Astrocyte (in vitro differentiated cells and primary cell): ENCODE data around the gene ZFPM1. TPM values are rescaled to one million over a fixed set of nuclear protein-coding genes. Genes with fewer than 3 reads are reported as not detected.
A peak's percentile ranks its signal among the peaks of the same experiment; 100 is the strongest.

Experiments
- DNase-seq: peaks from one replicate; pipeline ENCODE4 v3.0.0-alpha.2; 2010; ENCODE audit warnings: low read depth
- FAIRE-seq: peaks from 2 replicates; lab custom pipeline; 2011; peaks lifted over from hg19 to GRCh38; lab: Jason Lieb, UNC
- H2AFZ ChIP-seq: 2 replicates; pipeline ENCODE4 v1.6.0; 2012; ENCODE audit warnings: low read depth, low read length, inconsistent platforms
- H3K27ac ChIP-seq: 2 replicates; pipeline ENCODE4 v1.5.1; 2011; ENCODE audit warnings: low read depth, low read length, inconsistent platforms
- H3K27me3 ChIP-seq: 2 replicates; pipeline ENCODE4 v1.6.0; 2011; ENCODE audit warnings: low read length, inconsistent platforms; ENCODE audit not compliant: insufficient read depth
- H3K36me3 ChIP-seq: 2 replicates; pipeline ENCODE4 v1.5.1; 2011; ENCODE audit warnings: low read length, inconsistent platforms; ENCODE audit not compliant: insufficient read depth
- H3K4me1 ChIP-seq: 2 replicates; pipeline ENCODE4 v1.5.1; 2011; ENCODE audit warnings: low read length, inconsistent platforms; ENCODE audit not compliant: insufficient read depth
- H3K4me2 ChIP-seq: 2 replicates; pipeline ENCODE4 v1.6.0; 2012; ENCODE audit warnings: low read length, inconsistent platforms
- H3K4me3 ChIP-seq: 2 replicates; pipeline ENCODE4 v1.5.1; 2011; ENCODE audit warnings: low read depth, mild to moderate bottlenecking, low read length, inconsistent platforms; ENCODE audit not compliant: insufficient read depth
- H3K79me2 ChIP-seq: 2 replicates; pipeline ENCODE4 v1.6.0; 2012; ENCODE audit warnings: mild to moderate bottlenecking, low read length, inconsistent platforms; ENCODE audit not compliant: insufficient read depth
- H3K9ac ChIP-seq: 2 replicates; pipeline ENCODE4 v1.6.0; 2012; ENCODE audit warnings: mild to moderate bottlenecking, low read length, inconsistent platforms
- H3K9me3 ChIP-seq: 2 replicates; pipeline ENCODE4 v1.5.1; 2012; ENCODE audit warnings: low read depth, mild to moderate bottlenecking, low read length, inconsistent platforms; ENCODE audit not compliant: insufficient read depth
- H4K20me1 ChIP-seq: 2 replicates; pipeline ENCODE4 v1.6.0; 2012; ENCODE audit warnings: low read length, inconsistent platforms; ENCODE audit not compliant: insufficient read depth
- H3K27ac Mint-ChIP-seq: one replicate; pipeline ENCODE4 v1.8.0; 2021; ENCODE audit warnings: mild to moderate bottlenecking, mixed read lengths; ENCODE audit not compliant: unreplicated experiment
- H3K27me3 Mint-ChIP-seq: one replicate; pipeline ENCODE4 v1.8.0; 2021; ENCODE audit warnings: low read depth, mixed read lengths; ENCODE audit not compliant: unreplicated experiment
- H3K36me3 Mint-ChIP-seq: one replicate; pipeline ENCODE4 v1.8.0; 2021; ENCODE audit warnings: low read depth, mixed read lengths; ENCODE audit not compliant: unreplicated experiment
- H3K4me1 Mint-ChIP-seq: one replicate; pipeline ENCODE4 v1.8.0; 2021; ENCODE audit warnings: low read depth, mixed read lengths; ENCODE audit not compliant: unreplicated experiment
- H3K4me3 Mint-ChIP-seq: one replicate; pipeline ENCODE4 v1.8.0; 2021; ENCODE audit warnings: mild to moderate bottlenecking, moderate library complexity, mixed read lengths; ENCODE audit not compliant: unreplicated experiment
- H3K9me3 Mint-ChIP-seq: one replicate; pipeline ENCODE4 v1.8.0; 2021; ENCODE audit warnings: mild to moderate bottlenecking, mixed read lengths; ENCODE audit not compliant: unreplicated experiment
- EZH2 ChIP-seq: IDR thresholded peaks from 2 replicates; pipeline ENCODE4 v1.6.1; 2012; ENCODE audit warnings: mild to moderate bottlenecking, low read length, inconsistent platforms; ENCODE audit not compliant: insufficient read depth
- total RNA-seq: library from RNA; stranded (reverse); gene quantifications from 2 replicates; pipeline ENCODE4 v1.2.1, GENCODE V29; 2021
- TF ChIP-seq, protein P1 (sequence below): IDR thresholded peaks from 2 replicates; pipeline ENCODE4 v1.5.1; 2011; ENCODE audit warnings: low read depth, mild to moderate bottlenecking, inconsistent platforms, low read length, moderate library complexity; ENCODE audit not compliant: insufficient read depth

ZFPM1 gene
- total RNA-seq, 1 donor from 2014 or later, result 8.6 TPM

- TF ChIP-seq, protein P1, sequence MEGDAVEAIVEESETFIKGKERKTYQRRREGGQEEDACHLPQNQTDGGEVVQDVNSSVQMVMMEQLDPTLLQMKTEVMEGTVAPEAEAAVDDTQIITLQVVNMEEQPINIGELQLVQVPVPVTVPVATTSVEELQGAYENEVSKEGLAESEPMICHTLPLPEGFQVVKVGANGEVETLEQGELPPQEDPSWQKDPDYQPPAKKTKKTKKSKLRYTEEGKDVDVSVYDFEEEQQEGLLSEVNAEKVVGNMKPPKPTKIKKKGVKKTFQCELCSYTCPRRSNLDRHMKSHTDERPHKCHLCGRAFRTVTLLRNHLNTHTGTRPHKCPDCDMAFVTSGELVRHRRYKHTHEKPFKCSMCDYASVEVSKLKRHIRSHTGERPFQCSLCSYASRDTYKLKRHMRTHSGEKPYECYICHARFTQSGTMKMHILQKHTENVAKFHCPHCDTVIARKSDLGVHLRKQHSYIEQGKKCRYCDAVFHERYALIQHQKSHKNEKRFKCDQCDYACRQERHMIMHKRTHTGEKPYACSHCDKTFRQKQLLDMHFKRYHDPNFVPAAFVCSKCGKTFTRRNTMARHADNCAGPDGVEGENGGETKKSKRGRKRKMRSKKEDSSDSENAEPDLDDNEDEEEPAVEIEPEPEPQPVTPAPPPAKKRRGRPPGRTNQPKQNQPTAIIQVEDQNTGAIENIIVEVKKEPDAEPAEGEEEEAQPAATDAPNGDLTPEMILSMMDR, result no peak
- TF ChIP-seq EZH2, result no peak
- H3K9ac ChIP-seq, result no peak overlapping the region
- no peaks in the 10 kb centered on the region for H3K36me3 Mint-ChIP-seq
- DNase-seq, result no peak
- no peak overlapping the region for H2AFZ ChIP-seq
- H4K20me1 ChIP-seq, result peaks cover 58% of the 10 kb centered on the region
- H3K4me2 ChIP-seq, result no peak overlapping the region
- no peak overlapping the region for H3K4me3 ChIP-seq
- peaks cover 2% of the 10 kb centered on the region for H3K27me3 Mint-ChIP-seq
- no peak overlapping the region for H3K4me3 Mint-ChIP-seq
- H3K4me1 Mint-ChIP-seq, result no peaks in the 10 kb centered on the region
- H3K27ac Mint-ChIP-seq, result no peak overlapping the region
- no peaks in the 10 kb centered on the region for H3K79me2 ChIP-seq
- FAIRE-seq, result no peak
- H3K27ac ChIP-seq, result no peak overlapping the region
- H3K9me3 Mint-ChIP-seq, result no peaks in the 10 kb centered on the region
- no peaks in the 10 kb centered on the region for H3K9me3 ChIP-seq
- peaks cover 3% of the 10 kb centered on the region for H3K27me3 ChIP-seq
- no peaks in the 10 kb centered on the region for H3K4me1 ChIP-seq
- no peaks in the 10 kb centered on the region for H3K36me3 ChIP-seq
Observed at GRCh38 chr16:88522276-88522949, 69.3 kb downstream of the ZFPM1 start.

DNA sequence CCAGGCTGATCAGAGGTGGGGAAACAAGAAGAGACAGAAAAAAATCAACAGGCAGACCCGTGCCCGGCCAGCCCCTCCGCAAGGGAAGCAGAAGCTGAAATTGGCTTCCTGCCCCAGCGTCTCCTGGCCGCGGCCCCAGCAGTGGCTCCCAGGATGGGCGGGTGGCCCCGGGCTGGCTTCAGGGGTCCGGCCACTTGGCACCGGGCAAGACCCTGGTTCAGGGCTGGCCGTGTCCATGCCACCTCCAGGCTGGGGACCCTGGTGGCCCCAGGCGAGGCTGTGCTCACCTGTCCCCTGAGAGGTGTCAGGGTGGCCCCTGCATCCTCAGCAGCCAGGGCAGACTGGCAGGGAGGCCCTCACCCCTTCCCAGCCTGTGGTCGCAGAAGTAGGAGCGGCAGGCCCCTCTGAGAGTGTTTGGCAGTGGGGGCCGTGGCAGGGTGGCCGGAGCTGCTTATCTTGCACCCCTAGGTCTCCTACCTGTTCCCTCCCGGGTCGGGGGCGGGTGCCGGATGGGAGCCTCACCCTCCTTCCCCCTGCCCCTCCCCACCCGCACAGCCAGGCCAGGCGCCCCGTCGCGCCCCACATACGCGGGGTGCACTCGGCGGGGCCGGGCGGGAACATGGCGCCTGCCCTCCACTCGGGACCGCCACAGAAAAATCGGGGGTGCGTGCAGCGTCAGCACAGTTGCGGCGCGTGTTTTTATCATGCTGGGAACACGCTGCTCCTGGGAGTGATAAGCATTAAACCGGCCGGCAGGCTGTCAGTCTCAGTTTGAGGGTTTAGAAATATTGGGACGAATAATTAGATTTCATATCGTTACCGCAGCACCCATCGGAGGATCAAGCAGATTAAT lies 70.5 kb downstream of the ZFPM1 start:
- no peaks in the 10 kb centered on the region for H3K9me3 Mint-ChIP-seq
- no peaks in the 10 kb centered on the region for H3K4me1 Mint-ChIP-seq
- H3K27ac Mint-ChIP-seq, result no peak overlapping the region
- H3K27me3 ChIP-seq, result peaks cover 3% of the 10 kb centered on the region
- DNase-seq (no peak), FAIRE-seq (no peak)
- H3K4me3 ChIP-seq, result no peak overlapping the region
- no peak overlapping the region for H3K4me2 ChIP-seq
- H3K79me2 ChIP-seq, result no peaks in the 10 kb centered on the region
- peaks cover 2% of the 10 kb centered on the region for H3K27me3 Mint-ChIP-seq
- no peak overlapping the region for H2AFZ ChIP-seq
- peaks cover 65% of the 10 kb centered on the region for H4K20me1 ChIP-seq
- no peak overlapping the region for H3K27ac ChIP-seq
- no peaks in the 10 kb centered on the region for H3K36me3 ChIP-seq
- TF ChIP-seq, protein P1, result no peak
- TF ChIP-seq EZH2, result peak; percentile 35
- peaks cover 2% of the 10 kb centered on the region for H3K4me1 ChIP-seq
- H3K36me3 Mint-ChIP-seq, result peaks cover under 1% of the 10 kb centered on the region
- no peak overlapping the region for H3K4me3 Mint-ChIP-seq
- no peak overlapping the region for H3K9ac ChIP-seq
- H3K9me3 ChIP-seq, result no peaks in the 10 kb centered on the region
